Stimulated activated CD8-positive, alpha-beta memory T cell treated with anti-CD3 and anti-CD28 coated beads, Interleukin-15, amount 100 ng/mL, for 48 hours (primary cell): ENCODE results near the gene RNF227.
"Not testable (repeated sequence)": the region's sequence is repeated elsewhere in the genome, so short reads cannot be mapped to it uniquely, and the experiment has no call there.

Source experiments
- DNase-seq, 2 donors: peaks; one replicate each; pipeline ENCODE4 v3.0.0-alpha.2; 2020; ENCODE audit warnings: low read depth in 2 of 2

Gene RNF227

DNA sequence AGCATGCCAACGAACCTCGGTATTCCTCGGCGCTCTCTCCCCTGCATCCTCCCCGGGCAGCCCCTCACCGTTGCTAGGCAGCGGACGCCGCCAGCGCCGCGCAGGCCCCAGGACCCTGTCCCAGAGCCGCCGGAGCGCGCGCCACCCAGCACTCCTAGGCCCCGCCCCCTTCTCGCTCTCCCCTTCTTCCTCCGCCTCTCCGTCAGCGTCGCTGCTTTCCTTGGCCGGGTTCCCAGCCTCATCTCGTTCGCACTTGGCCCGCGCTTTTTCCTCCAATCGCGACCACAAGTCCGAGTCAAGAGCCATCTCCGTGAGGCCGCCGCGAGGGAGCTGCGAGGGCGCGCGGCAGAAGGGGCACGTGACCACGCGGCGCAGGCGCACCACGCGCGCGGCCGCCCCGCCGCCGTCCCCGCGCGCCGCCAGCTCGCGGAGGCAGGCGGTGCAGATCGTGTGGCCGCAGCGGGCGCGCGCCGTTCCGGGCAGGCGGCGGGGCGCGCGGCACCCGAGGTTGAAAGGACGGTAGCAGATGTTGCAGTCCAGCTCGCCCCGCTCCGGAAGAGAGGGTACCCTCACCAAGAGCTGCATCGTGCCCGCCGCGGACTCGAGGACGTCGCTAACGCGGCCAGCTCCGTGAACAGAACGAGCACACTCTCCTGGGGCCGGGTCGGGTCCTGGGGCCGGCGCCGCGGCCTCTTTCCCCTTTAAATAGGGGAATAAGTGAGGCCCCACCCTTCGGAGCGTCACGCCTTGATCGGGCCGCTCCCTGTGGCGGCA lies at the start of gene RNF227:
TSS of gene RNF227 (minus strand) at position 679 of the 774 bp plus-strand sequence. CDS start at position 585, 94 bp downstream.
- peak; percentile 83 for DNase-seq

DNA sequence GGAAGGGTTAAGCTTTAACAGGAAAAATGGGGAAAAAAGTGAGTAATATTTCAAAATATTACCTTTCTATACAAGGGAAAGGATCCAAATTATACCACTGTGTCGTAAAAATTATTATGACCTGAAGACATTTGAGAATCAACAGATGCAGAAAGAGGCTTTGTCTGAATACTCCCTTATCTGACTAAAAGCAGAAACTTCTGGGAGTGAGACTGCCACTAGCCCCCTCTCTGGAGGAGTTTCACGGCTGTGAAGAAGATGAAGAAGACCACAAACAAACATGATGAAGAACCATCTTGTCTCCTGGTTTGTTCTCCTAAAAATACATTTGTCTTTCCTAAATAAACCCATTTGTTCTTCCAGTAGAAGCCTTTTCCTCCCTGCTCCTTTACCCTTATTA lies 45.3 kb upstream of the RNF227 start:
- no peak for DNase-seq

DNA sequence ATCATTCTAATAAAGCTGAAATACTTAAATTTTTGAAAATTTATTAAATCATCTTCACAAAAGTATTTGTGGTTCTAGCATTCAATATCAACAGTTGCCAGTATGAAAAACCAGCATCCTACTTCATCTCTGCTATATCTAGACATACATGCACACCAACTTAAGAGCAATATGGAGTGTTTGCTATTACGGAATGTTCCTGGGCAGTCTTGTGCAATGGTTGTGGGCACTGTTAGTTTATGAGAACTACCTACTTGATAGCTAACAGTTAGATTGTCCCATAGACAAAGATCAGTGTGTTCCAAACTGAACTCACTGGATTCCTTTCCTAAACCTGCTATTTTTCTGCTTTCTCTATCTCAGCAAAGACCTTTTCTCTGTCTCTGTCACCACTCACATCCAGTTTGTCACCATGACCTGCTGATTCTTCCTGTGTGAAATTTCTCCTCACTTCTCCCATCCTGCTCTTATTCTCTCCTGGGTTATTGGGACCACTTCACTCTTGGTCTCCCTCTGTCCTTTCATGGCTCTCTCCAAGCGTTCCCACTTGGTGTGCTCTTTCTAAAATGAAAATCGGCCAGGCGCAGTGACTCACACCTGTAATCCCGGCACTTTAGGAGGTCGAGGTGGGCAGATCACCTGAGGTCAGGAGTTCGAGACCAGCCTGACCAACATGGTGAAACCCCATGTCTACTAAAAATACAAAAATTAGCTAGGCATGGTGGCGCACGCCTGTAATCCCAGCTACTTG lies 43.6 kb upstream of the RNF227 start:
- DNase-seq, result no peak

DNA sequence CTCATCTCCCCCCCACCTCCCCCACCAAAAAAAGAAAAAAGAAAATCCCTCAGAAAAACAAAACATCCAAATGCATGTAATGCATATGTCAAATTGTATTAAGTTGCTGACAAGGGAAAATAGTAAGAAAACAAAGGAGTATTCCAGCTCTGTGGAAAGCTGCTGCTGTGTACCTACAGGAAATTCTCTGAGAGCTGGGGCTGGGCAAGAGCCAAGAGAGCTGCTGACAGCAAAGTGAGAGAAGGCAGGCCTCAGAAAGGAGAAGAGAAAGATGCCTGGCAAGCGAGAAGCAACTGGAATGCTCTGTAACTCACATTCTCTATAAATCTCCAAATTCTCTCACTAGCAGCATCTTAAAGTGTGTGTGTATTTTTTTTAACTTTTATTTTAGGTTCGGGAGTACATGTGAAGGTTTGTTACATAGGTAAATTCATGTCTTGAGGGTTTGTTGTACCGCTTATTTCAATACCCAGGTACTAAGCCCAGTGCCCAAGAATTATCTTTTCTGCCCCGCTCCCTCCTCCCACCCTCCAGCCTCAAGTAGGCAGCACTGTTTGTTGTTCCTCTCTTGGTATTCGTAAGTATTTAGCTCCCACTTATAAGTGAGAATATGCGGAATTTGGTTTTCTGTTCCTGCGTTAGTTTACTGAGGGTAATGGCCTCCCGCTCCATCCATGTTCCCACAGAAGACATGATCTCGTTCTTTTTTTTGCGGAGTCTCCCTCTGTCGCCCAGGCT lies 40.3 kb upstream of the RNF227 start:
- DNase-seq, result no peak

DNA sequence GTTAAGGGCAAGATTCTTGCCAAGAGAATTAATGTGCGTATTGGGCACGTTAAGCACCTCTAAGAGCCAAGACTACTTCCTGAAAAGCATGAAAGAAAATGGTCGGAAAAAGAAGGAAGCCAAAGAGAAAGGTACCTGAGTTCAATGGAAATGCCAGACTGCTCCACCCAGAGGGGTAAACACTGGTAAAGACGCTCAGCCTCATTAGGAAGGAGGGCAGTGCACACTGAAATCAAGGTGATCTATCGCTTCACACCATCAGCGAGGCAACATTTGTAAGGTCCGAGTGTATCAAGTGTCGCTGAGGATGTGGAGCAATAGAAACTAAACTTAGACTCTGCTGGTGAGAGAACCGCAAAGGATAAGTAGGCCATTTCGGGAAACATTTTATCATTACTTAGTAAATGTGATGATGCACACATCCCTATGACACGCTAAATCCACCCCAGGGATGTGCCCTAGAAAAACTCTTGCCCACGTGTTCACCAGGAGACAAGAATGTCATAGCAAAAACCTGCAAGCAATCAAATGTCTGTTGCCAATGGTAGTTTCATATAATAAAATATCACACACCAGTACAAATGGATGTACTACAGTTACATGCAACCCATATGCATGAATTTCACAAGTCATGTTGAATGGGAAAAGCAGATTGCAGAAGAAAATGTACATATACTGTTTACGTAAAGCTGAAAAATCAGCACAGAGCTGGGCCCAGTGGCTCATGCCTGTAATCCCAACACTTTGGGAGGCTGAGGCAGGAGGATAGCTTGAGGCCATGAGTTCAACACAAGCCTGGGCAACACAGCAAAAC lies 39.5 kb upstream of the RNF227 start:
- no peak for DNase-seq

DNA sequence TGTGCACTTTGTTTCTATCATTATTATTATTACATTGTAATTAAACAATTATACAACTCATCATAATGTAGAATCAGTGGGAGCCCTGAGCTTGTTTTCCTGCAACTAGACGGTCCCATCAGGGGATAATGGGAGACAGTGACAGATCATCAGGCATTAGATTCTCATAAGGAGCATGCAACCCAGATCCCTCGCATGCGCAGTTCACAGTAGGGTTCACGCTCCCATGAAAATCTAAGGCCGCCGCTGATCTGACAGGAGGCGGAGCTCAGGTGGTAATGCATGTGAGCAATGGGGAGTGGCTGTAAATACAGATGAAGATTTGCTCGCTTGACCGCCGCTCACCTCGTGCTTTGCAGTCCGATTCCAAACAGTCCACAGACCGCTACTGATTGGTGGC lies 37.2 kb upstream of the RNF227 start:
- DNase-seq, result not testable (repeated sequence)

DNA sequence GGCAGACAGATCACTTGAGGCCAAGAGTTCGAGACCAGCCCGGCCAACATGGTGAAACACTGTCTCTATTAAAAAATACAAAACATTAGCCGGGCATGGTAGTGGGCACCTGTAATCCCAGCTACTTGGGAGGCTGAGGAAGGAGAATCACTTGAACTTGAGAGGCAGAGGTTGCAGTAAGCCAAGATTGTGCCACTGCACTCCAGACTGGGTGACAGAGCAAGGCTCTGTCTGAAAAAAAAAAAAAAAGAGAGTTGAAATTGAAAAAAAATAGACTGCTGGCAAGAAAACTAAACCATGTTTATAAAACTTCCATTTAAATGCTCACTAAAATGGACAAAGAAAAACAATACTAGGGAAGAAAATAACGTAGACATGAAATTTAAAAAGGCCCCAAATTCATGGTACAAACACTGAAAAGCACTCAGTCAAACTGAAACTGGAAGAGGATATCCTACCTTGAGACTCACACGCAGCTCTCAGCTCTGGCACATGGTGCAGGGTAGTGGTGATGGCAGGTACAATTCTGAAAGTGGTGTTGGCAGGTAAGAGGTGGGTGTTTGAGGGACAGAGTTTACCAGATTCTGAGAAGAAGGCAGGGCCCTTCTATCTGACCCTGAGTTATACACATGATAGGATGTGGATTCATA lies 35.2 kb upstream of the RNF227 start:
- DNase-seq, result peak in 1 of 2 donors; percentile 32

DNA sequence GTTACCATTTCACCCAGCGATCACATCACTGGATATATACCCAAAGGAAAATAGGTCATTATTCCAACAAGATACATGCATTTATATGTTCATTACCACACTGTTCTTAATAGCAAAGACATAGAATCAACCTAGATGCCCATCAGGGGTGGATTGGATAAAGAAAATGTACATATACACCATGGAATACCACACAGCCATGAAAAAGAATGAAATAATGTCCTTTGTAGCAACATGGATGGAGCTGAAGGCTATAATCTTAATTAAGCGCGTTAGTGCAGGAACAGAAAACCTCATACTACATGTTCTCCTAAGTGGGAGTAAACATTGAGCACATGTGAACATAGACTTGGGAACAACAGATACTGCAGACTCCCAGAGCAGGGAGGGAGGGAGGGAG lies 34.5 kb upstream of the RNF227 start:
- no peak for DNase-seq

DNA sequence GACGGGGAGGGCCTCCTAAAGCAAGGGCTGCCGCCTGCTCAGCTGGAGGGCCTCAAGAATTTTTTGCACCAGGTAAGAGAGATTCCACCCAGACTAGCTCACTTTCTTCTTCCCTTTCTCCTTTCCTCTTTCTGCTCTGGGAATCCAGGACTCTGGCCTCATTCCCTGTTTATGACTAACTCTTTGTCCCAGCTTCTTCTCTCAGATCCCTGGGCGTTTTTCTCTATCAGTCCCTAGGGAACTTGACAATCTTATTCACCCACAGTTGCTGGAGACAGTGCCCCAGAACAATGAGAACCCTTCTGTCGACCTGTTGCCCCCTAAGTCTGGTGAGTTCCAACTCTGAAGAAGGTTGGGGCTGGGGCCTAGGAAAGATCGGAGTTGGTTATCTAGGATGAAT lies 31.6 kb upstream of the RNF227 start:
- no peak for DNase-seq

DNA sequence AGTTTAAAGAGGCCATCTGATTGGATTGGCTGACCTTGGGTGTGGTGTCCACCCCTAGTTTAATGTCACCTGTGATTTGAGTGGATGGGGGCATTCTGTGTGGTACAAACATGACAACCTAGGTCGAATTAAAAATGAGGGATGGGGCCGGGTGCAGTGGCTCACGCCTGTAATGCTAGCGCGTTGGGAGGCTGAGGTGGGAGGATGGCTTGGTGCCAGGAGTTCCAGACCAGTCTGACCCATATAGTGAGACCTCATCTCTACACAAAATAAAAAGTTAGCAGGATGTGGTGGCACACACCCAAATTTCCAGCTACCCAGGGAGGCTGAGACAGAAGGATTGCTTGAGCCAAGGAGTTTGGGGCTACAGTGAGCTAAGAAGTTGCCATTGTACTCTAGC lies 30.4 kb upstream of the RNF227 start:
- DNase-seq, result no peak

DNA sequence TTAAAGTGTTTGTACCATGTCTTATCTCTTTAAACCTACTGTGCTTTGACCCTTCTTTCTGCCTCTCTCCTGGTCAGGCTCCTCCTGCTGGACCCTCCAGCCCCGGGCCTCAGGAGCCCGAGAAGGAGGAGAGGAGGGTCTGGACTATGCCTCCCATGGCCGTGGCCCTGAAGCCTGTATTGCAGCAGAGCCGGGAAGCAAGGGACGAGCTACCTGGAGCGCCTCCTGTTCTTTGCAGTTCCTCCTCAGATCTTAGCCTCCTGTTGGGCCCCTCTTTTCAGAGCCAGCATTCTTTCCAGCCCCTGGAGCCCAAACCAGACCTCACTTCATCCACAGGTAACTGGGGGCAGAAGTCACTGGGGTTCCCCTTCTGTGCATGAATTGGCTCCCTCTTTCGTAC lies 29.6 kb upstream of the RNF227 start:
- DNase-seq, result no peak

DNA sequence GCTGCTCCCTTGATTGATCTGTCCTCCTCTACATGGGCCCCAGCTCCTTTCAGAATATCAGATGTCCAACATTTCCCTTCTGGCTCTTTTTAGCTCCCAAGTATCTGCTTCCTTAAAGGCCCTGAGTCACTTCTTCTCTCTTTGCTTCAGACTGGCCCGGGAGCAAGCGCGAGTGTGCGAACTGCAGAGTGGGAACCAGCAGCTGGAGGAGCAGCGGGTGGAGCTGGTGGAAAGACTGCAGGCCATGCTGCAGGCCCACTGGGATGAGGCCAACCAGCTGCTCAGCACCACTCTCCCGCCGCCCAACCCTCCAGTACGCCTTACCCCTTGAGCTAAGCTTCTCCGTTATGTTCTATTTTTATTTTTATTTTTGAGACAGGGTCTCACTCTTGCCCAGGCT lies 28.2 kb upstream of the RNF227 start:
- no peak for DNase-seq

DNA sequence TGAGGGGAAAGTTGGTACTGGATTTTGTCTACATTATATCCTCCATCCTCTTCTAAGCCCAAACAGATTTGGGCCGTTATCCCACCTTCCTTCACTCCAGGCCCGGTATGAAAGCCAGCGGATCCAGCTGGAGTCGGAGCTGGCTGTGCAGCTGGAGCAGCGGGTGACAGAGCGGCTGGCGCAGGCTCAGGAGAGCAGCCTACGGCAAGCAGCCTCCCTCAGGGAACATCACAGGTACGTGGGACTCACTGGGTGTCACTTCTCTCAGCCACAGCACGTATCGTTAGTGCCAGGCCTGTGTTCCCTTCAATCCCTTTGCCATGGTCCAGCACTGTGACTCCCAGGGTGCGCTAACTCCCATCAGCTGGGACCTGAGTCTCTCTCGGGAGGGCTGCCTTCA lies 27.2 kb upstream of the RNF227 start:
- DNase-seq, result no peak

DNA sequence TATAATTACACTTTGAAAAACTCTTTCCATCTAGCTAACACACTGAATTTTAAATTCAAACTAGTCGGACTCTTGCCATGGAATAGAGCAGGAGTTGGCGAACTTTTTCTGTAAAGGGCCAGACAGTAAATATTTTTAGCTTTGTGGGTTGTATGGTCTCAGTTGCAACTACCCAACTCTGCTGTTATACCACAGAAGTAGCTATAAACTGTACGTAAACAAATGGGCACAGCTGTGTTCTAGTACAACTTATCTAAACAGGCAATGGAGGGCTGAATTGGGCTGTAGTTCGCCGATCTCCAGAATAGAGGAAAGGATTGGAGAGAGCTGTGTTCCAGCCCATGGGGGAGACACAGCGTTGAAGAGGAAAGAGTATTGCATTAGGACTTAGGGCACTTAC lies 24.7 kb upstream of the RNF227 start:
- no peak for DNase-seq

DNA sequence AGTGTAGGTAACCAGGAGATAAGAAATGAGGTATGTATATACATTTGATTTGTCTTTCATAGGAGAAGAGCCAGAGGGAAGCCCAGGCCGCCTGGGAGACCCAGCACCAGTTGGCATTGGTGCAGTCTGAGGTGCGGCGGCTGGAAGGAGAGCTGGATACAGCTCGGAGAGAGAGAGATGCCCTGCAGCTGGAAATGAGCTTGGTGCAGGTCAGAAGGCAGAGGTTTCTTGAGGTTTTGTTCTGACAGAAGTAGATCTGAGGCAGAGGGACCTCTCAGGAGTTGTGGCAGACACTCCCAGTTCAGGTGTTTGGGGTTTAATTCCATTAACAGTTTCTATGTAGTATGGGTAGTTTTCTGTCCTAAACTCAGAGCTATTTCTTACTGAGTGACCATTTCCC lies 23.9 kb upstream of the RNF227 start:
- DNase-seq, result no peak

DNA sequence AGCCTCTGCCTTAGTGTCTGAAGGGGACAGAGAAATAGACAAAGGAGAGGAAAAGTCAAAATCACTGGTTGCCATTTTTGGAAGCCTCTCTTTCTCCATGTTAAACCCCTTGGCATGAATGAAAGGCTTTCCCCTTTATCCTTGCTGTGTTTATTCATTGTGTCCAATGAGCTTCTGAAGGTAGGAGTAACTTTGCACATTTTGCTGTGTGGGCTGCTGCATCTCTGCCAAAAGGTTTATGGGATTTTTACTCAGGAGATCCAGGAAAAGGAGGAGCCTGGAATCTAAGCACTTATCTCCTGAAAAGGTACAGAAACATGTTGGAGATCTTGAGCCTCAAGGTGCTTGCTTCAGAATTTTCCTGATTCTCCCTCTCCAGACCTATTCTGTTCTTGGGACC lies 19.8 kb upstream of the RNF227 start:
- no peak for DNase-seq

DNA sequence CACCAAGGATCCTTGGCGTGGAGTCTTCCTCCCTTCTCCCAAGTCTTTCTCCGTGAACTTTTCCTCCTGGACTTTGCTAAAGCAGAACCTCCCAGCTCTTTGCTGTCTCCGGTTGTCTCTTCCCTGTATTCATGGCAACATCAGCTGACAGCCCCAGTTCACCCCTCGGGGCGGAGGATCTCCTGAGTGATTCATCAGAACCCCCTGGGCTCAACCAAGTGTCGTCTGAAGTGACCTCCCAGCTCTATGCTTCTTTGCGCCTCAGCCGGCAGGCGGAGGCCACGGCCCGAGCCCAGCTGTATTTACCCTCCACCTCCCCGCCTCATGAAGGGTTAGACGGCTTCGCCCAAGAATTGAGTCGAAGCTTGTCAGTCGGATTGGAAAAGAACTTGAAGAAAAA lies 16.9 kb upstream of the RNF227 start:
- DNase-seq, result peak in 1 of 2 donors; percentile 30

DNA sequence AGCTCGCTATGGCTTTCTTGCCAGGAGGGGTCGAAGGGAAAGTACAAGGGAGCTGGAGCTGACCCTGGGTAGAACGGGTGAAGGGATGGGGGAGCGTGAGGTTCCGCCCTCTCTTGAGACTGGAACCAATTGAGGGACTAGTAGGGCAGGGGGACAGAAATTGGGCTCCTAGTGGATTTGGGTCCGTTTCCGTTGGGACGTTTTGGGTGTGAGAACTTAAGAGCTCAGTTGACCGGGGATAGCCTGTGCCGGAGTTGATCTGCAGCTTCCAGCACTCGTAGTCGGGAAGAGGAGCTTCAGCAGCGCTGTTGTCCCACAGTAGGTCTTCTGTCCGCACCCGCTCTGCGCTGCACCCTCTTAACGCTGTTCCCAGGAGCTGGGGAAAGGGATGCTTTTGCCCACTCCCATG lies 16.4 kb upstream of the RNF227 start:
- no peak for DNase-seq

DNA sequence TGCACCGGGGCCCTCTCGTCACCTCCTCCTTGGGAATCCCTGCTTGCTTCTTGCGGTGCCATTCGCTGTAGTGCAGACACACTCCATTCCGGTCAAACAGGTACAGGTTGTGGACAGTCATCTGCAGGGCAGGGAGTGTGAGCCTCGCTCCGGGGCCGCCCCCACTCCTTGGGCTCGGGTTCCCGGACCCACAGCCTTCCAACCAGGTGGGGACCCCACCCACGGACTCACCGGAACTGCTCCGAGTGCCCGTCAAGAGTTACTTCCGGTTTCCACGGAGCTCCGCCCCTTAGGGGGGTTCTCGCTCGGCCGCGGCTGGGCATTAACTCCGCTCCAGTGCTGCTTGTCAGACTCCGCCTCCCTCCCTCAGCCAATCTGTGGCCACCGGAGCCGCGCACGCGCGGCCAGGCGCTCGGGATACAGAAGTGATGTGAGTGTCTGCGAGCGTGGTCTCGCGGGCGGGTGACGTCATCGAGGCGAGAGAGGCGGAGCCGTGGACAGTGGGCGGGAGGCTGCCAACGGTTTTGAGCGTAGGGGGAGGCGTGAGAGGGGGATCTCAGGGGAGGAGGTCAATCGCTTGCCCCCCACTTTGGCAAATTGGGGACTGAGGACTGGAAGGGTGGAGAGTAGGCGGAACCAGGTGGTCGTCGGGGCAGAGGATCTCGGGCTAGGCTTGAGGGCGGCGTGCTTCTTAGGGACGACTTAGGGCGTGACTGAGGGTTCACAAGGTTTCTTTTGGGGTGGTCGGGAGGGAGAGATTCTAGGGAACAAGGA lies 15.8 kb upstream of the RNF227 start, which contains the start of the genes CNTROB and TRAPPC1:
TSS of gene CNTROB (plus strand) at position 498 of the 774 bp plus-strand sequence. CDS start 874 bp downstream, outside the sequence.
TSS of gene TRAPPC1 (minus strand) at position 238 of the 774 bp plus-strand sequence. CDS start at position 121, 117 bp downstream.
- DNase-seq, result peak; percentile 100
